Mucosa of gallbladder (tissue), 1 donor: Measurements from ENCODE around the gene TMEM182. TPM values are rescaled to one million over a fixed set of nuclear protein-coding genes. Genes with fewer than 3 reads are reported as not detected.

Experiments used
- DNase-seq: peaks from one replicate; pipeline ENCODE4 v3.0.0-alpha.2; 2020; ENCODE audit warnings: low spot score
- total RNA-seq: library from RNA; stranded (reverse); gene quantifications from one replicate; pipeline ENCODE4 v1.2.1, GENCODE V29; 2021
- donor health status: DM: no; HTN: no; CAD: no.

TMEM182 gene
- total RNA-seq, 1 donor from 2014 or later, result 4.9 TPM

GRCh38 chr2:102768253-102768652 is 6.4 kb downstream of the TMEM182 start:
- DNase-seq, result no peak

GRCh38 chr2:102768892-102769291 is 7.1 kb downstream of the TMEM182 start:
- no peak for DNase-seq

DNA sequence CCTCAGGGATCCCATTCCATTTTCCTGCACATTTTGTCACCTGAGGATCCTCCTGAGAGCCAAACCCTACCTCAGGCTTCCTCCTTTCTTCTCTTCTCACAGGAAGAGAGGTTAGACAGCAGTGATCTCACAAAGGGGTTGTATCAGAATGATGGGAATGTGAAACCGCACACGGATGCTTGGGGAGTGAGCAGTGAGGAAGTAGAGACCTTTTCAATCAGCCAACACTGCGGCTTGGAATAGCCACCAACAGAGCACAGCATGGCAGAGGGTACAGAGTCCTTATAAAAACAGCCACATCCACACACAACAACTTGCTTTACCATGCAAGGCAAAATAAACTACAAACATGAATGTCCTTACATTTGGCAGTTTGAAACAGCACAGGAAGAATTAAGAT is 8.7 kb downstream of the TMEM182 start:
- DNase-seq, result no peak

GRCh38 chr2:102771114-102771513 is 9.3 kb downstream of the TMEM182 start:
- no peak for DNase-seq

GRCh38 chr2:102772659-102773058 is 10.8 kb downstream of the TMEM182 start:
- DNase-seq, result no peak

DNA sequence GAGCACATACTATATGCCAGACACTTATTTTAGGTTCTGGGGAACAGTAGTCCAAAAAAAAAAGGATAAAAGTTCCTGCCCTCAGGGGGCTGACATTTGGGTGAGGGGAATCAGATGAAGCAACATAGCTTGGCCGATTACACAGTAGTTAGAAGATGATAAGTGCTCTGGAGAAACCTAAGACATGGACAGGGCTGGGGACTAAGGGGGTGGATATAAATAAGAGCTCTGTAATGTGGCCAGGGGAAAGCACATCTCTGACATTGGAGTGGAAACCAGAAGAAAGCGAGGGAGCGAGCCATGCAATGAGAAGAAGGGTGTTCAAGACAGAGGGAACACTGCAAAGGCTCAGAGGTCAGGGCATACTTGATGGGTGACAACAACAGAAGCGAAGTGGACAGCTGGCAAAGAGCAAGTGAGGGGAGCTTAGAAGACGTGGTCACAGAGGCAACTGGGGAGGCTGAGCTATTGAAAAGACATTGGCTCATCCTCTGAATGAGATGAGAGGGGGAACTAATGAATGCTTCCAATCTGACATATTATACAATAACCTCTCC is 11.4 kb downstream of the TMEM182 start:
- DNase-seq, result no peak

GRCh38 chr2:102778260-102778659 is 16.4 kb downstream of the TMEM182 start:
- DNase-seq, result no peak

DNA sequence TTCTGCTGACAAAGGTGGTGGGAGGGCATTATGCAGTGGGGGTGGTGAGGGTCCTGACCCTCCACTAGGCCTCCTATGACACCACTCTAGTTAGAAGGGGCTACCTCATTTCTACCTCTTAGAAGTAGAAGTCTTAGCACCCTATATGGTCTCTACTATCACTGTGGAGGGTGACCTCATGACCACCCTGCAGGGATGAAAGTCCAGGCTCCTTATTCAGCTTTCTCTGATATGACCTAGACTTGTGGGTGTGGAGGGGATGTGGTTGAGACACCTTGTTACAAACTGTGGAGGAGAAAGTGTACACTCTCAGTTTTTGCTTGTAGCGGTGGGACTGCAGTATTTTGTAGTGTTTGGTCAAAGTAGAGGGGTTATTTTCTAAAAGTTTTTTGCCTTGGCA is 18.6 kb downstream of the TMEM182 start:
- no peak for DNase-seq

DNA sequence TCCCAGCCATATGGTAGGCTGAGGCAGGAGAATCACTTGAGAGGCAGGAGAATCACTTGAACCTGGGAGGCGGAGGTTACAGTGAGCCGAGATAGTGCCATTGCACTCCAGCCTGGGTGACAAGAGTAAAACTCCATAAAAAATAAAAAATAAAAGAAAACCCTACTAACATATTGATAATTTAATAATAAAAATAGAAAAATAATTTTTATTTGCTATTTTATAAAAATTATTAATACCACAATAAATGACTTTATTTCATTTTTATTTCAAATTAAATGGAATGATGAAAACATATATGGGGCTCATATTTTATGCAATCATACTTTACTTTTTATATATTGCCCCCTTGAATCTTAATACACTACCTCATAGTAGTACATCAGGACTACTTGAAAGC is 20.4 kb downstream of the TMEM182 start:
- no peak for DNase-seq

GRCh38 chr2:102782933-102783332 is 21.1 kb downstream of the TMEM182 start:
- DNase-seq, result no peak

DNA sequence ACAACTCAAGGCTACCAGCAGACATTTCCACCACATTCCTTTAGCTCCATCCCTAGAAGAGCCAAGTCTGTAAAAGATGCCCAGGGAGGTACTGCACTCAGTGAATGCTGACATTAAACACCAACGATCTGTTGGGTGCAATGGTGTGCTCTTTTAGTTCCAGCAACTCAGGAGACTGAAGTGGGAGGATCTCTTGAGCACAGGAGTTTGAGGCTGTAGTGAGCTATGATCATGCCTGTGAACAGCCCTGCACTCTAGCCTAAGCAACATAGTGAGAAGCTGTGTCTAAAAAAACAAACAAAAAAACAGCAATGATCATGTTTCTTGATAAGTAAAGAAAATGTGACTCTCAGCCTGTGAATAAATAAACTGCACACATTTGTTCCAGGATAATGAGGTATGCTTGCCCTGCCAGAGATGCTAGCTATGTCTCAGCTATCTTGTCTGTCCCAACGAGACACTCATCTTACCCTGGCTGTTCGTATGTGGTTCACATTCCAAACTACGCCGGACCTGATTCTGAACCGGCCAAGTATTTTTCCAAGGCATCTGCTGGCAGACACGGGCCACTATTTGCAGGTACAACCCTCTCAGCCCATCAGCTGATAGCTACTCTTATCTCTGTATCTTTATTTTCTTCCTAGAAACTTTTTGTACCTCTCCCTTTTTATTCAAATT is 21.8 kb downstream of the TMEM182 start:
- no peak for DNase-seq

GRCh38 chr2:102784940-102785339 is 23.1 kb downstream of the TMEM182 start:
- DNase-seq, result no peak

DNA sequence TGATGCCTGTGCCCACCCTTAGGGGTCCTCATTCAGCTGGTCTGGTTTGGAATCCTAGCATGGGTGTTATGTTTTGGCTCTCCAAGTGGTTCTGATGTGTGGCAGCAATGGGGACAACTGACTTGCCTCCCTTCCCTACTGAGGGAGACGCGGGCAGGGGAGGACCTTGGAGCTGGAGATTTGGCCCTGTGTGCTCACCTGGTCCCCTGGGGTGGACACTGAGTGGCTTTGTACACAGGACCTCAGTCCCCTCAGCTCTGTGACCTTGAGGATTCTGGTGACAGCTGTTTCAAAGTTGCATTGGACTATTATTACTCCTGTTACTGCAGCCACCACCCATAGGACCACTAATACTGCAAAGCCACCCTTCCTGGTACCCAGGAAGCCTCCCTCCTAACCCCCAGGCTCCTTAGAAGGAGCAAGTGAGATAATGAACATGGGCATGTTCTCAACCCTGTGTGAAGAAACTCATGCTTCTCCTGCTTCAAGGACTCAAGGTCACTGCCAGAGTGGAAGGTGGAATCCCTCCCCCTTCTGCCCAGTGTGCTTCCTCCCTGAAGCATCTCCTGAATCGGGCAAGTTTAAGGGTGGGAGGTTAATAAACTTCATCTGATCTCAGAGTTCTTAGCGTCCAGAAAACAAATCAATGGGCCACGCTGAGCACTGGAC is 26.5 kb downstream of the TMEM182 start:
- DNase-seq, result no peak

GRCh38 chr2:102788885-102789260 is 27.0 kb downstream of the TMEM182 start:
- no peak for DNase-seq

DNA sequence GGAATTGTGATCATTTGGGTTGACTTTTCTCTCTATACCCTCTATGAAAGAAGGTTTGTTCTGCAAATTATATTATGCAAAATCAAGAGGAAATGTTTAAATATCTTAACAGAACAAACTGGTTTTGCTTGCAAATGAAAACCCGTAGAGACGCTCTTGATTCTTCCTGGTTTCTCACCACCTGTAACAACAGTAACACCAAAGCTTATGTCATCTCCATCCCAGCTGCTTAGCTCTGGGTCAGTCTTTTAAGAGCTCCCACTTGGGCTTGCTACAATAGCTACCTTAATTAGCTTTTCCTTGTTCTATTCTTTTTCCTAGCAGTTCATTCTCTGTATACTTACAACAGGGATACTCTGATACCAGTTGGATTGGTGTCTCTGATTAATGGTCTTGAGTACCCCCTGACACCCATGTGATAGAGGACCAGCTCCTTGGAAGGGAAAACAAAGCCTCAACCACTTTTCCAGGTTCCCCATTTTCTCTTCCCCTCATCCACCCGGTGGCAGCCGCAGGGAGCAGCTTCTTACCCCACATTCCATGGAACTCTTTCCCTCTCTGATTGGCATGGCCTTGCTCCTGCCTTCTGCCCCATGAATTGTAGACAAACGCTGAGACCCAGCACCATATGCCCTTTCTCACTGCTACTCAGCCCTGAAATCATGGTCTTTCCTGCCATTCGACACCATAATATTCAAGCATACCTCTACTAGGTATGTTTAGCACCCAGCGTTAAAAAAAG is 27.7 kb downstream of the TMEM182 start:
- DNase-seq, result no peak

GRCh38 chr2:102790091-102790455 is 28.2 kb downstream of the TMEM182 start:
- no peak for DNase-seq

GRCh38 chr2:102792568-102793208 is 30.9 kb downstream of the TMEM182 start:
- DNase-seq, result no peak

- DNase-seq, result no peak
Measured at GRCh38 chr2:102795641-102796040, 33.8 kb downstream of the TMEM182 start.

DNA sequence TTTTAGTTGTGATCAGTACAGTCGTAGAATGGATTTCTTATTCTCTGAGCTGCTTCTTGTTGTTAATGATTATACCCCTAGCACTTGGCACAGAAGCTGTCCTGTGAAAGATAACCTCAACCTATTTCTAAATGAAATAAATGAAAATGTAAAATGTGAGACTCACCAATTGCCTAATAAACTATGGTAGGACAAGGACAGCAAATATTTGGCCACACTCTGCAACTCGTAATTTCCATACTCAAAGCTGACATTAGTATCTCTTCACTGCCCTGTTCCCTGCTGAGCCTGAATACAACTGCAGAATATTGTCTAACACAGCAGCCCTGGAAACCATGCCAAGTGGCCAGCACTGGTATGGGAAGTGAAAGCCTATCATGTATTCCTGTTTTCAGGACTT is 34.5 kb downstream of the TMEM182 start:
- no peak for DNase-seq

DNA sequence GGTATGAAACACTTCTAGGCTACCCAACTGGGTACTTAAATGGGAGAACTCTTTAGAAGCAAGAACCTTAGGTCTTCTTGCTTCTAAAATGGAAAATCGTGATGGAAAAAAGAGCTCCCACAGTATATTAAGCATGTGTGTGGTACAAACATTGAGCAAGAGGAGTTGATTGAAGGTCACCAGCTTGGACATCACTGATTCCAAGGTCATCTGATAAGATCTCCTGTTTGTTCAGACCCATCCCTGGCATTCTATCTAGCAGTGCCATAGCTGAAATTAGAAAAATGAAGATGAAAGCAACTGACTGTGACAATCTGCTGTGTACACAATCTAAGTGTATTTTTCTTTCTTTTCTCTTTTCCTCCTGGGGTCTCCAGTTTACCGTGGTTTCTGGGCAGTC is 35.7 kb downstream of the TMEM182 start:
- no peak for DNase-seq

DNA sequence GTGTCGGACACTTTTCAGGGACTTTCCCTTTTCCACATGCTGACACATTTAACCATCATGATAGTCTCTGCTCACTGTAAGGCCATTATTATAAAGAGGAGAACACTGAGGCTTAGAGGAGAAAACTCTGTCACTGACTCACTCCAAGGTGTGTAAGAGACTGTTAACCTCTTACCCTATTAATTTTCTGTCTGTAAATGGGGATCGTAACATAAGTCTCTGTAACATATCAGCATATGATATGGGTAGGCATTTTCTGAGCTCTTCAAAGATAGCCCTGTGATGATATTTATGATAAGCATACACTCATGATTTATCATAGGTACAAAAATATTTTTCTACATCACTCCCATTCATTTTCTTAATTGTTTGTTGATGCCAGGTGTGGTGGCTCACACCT is 36.4 kb downstream of the TMEM182 start:
- DNase-seq, result no peak

- no peak for DNase-seq
Measured at GRCh38 chr2:102801098-102801718, 39.4 kb downstream of the TMEM182 start.
